ENCODE measurements around the gene HES4.
"Not testable (repeated sequence)": the region's sequence is repeated elsewhere in the genome, so short reads cannot be mapped to it uniquely, and the experiment has no call there.

The HES4 gene

DNA sequence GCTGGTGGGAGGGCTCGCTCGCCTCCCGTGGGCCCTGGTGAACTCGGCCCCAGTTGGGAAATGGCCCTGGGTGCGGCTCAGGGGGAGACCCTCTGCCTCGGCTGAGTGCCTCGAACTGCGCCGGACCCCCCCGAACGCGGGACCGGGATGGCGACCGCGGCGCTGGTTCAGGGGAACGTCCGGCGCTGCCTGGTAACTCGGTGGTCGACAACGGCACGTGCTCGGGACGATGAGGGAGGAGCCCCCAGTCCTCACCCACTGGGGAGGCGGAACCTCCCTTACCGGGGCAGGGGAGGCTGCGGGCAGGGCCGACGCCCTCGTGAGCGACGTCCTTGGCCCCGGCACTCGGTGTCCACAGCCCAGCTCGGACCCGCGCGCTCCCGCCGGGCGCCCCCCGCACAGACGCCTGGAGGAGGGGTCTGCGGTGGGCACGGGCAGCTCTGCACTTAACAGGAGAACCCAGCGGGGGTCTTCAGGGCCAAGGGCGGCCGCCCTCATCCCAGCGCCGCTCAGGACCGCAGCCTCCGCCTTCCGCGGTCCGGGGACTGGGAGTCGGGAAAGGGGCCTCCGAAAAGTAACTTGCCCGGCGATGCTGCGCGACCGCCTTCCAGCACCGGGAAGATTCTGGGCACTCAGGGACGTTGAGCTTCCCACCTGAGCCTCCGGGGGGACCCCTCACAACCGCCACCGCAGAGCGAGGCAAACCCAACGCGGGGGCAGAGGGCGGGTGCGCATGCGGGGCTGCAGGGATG, 1.7 kb downstream of the HES4 start:
- no peak for DNase-seq

DNA sequence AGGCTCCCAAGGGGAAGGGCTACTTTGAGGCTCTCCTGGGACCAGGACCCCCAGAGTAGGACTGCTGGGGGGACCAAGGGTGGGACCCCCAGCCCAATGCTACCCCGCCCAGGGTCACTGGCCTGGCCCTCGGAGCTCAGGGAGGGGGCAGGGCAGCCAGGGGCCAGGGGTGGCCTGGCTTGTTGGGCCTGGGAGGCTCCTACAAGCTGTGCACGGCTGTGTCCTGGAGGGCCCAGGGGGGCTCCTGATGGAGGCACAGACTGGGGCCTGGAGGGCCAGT, 2.2 kb downstream of the HES4 start:
- DNase-seq: no peak

DNA sequence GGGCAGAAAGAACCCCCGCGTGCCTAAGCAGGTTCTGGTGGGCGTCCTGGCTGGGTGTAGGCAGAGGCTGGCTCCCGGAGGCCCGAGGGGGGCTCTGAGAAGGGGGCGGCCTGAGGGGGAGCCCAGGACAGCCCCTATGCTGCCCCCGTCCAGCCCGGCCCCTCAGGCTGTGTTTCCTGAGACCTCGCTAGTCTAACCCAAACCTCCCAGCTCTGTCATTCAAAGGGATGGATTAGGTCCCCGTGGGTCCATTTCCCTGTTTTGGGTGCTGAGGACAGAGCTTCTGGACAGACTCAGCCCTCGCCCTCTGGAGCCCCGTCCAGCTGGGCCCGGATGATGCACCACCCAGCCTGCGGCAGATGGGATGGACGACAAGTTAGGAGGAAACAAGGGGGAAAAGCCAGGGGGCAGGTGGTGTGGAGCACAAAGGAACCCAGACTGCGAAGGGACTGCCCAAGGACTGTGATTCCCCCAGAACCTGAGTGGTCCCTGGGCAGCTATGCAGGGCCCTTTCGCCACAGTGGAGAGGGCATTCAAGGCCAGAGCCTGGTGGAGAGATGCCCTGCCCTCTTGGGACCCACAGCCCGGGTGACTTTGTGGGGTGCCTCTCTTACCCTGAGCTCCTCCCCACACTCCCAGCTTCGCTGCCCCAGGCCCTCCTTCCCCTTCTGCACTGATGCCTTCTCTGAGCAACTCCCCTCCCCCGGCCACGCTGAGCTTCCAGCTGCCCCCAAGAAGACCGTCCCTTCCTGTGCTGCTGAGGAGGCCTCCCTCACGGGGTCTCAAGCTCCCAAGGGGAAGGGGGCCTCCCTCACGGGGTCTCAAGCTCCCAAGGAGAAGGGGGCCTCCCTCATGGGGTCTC, 2.8 kb downstream of the HES4 start:
- no peak for DNase-seq

DNA sequence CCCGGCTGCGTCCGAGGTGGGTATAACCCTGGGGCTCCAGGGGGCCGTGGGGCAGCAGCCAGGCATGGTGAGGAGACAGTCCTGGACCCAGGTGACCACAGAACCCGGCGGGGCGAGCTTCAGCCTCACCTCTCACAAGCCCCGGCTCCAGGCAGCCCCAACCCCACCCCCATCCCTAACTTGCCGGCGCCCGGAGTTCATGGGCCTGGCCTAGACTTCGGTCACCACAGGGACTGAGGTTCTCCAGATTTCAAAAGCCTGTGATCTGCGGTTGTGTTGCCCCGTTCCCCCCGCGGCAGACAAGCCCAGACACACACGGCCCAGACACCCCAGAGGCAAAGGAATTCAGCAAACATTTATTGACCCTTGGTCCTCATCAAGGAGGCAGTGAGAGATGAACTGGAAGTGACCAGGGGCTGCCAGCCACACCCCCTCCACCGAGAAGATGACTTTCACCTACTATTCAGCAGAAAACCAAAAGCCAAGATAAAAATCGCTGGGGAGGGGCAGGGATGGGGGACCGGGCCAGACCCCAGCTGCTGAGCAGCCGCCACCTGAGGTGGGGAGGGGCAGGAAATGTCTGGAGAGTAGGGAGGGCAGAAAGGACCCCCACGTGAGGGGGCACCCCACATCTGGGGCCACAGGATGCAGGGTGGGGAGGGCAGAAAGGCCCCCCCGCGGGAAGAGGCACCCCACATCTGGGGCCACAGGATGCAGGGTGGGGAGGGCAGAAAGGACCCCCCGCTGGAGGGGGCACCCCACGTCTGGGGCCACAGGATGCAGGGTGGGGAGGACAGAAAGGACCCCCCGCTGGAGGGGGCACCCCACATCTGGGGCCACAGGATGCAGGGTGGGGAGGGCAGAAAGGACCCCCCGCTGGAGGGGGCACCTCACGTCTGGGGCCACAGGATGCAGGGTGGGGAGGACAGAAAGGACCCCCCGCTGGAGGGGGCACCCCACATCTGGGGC, 3.9 kb downstream of the HES4 start:
- no peak for DNase-seq

DNA sequence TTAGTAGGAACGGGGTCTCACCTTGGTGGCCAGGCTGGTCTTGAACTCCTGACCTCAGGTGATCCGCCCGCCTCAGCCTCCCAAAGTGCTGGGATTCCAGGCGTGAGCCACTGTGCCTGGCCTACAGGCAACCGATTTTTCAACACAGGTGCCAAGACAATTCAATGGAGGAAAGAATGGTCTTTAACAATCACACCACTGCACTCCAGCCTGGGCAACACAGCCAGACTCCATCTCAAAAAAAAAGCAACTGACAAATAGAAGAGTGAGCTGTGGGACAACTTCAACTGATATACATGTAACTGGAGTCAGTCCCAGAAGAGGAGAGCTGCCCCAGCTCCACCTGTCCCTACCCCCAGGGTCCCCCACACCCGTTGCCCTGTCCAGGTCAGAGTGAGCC, 5.4 kb downstream of the HES4 start:
- not testable (repeated sequence) for DNase-seq

DNA sequence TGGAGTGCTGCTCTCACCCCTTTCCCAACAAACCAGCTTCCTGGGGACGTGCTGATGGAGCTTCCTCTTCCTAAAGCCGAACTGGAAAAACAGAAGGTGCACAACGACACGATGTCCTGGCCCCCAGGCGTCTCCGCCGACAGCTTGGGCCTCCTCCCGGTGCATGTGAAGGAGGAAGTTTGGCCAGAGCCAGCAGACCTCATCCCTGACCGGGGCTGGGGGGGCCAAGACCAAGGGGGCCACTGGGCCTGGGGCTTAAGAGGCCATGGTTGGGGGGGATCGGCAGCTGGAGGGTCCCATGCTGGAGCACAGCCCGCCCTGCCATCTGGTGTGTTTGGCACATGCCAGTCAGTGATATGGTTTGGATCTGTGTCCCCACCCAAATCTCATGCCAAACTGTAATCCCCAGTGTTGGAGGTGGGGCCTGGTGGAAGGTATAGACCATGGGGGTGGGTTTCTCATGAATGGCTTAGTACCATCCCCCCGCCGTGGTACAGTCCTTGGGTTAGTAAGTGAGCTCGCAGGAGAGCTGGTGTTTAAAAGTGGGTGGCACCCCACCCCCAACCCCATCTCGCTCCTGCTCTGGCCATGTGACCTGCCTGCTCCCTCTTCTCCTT, 6.4 kb downstream of the HES4 start:
- no peak for DNase-seq

DNA sequence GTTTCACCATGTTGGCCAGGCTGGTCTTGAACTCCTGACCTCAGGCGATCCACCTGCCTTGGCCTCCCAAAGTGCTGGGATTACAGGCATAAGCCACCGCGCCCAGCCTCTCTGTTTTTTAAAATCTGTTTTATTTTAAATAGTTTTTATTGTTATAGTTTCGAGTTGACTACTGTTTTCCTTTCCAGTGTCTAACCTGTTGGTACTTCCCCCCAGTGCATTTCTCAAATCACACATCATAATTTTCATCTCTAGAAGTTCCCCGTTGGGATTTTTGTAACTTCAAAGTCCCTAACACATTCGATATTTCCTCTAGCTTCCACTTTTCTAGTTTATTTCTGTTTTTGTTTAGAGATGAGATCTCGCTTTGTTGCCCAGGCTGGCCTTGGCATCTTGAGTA, 7.5 kb downstream of the HES4 start:
- DNase-seq: no peak

DNA sequence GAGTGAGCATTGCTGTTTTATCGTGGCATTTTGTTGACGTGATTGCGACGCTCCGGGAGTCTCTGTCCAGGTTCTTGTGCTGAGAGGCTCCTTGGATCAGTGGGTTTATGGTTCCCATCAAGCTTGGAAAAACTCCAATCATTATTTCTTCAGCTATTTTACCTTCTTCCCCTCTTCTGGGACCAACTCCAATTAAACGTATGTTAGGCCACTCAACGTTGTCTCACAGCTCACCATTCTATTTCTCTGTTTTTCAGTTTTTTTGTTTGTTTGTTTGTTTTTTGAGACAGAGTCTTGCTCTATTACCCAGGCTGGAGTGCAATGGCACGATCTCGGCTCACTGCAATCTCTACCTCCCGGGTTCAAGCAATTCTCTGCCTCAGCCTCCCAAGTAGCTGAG, 8.0 kb downstream of the HES4 start:
- DNase-seq: no peak

DNA sequence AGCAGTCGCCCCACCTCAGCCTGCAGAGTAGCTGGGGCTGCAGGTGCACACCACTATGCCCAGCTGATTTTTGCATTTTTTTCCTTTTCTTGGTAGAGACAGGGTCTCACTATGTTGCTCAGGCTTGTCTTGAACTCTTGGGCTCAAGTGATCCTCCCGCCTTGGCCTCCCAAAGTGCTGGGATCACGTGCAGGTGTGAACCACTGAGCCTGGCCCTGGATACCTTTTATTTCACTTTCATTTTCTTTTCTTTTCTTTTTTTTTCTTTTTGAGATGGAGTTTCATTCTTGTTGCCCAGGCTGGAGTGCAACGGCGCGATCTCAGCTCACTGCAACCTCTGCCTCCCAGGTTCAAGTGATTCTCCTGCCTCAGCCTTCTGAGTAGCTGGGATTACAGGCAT, 8.6 kb downstream of the HES4 start:
- not testable (repeated sequence) for DNase-seq

DNA sequence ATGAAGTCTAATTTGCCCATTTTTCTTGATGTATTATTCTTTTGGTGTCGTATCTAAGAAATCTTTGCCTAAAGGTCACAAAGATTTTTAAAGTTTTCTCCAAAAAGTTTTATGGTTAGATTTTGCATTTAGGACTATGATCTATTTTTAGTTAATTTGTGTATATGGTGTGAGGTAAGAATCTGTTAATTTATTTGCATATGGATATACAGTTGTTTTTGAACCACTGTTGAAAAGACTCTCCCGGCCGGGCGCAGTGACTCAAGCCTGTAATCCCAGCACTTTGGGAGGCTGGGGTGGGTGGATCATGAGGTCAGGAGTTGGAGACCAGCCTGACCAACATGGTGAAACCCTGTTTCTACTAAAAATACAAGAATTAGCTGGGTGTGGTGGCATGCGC, 11.8 kb downstream of the HES4 start:
- not testable (repeated sequence) for DNase-seq

DNA sequence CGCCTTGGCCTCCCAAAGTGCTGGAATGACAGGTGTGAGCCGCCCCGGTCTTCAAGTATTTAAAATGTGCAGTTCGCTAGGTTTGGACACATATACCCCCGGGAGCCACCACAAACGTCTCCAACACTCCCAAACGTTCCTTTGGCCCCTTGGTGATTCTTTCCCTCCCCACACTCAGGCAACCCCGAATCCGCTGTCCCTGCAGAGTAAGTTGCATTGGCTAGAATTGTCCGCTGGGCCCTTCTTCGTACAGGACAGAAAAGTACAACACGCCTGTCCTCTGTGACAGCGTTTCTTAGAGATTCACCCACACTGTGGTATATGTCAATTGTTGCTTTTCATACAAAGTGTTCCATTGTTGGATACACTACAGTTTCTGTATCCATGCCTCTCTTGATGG, 14.8 kb downstream of the HES4 start:
- no peak for DNase-seq

DNA sequence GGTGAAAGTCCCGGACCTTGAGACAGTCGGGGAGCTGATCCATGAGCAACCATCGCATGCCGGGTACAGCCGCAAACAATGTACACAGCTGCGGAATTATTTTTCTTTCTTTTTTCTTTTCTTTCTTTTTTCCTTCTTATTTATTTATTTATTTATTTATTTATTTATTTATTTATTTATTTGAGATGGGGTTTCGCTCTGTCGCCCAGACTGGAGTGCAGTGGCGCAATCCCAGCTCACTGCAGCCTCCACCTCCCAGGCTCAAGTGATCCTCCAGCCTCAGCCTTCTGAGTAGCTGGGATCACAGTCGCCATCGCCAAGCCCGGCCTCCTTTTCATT, 15.5 kb downstream of the HES4 start:
- DNase-seq: no peak

DNA sequence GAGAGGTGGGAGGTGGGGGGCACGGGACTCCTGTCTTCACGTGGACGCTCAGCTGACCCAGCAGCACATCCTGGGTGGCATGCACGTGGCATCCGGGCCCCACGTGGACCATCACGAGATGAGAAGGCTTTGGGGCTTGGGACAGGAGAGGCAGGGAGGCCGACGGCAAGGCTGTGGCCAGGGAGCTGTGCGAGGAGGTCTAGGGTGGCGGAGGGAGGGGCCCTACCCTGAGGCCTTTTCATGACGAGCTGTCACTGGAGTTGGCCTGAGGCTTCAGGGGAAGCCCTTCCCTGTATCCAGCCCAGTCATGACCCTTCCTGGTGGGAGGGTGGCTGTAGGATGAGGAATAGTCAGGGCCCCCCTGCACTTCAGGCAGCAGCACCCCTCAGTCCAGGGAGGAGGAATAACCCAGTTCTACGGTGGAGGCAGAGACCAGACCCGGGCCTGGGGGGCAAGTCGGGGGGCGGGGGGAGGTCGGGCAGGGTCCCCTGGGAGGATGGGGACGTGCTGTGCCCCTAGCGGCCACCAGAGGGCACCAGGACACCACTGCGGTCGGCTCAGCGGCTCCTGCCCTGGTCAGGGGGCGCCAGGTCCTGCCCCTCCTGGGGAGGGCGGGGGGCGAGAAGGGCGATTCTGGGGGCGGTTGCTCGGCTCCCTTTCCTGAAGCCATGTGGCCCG, 16.0 kb downstream of the HES4 start:
- DNase-seq: peak; percentile 73 to 74

DNA sequence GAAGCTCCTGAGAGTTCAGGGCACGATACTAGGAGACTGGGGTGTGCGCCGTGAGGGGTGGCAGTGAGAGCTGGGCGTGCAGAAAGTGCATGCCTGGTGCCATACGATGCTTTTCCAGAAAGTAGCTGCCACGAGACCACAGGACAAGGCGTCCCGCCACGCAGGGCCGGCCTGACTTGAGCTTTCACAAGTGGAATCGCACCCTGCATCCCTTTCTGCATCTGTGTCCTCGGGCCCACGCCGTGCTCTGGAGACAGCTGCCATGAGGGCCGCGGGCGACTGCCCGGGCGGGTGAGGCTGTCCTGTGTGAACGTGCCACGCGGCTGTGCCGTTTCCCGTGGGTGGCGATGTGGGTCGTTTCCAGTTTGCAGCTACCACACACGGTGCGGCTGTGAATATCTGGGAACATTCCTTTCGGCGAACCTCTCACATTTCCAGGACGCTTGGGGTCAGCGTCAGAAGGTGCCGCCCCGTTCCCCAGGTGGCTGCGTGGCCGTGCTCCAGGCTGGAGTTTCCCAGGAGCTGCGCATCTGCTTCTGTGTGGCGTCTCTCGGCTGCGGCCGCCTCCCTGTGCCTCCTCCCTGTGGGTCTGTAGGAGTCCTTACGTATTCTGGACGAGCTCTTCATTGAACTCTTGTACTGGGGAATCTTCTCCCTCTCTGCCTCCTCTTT, 17.0 kb downstream of the HES4 start:
- DNase-seq: no peak

DNA sequence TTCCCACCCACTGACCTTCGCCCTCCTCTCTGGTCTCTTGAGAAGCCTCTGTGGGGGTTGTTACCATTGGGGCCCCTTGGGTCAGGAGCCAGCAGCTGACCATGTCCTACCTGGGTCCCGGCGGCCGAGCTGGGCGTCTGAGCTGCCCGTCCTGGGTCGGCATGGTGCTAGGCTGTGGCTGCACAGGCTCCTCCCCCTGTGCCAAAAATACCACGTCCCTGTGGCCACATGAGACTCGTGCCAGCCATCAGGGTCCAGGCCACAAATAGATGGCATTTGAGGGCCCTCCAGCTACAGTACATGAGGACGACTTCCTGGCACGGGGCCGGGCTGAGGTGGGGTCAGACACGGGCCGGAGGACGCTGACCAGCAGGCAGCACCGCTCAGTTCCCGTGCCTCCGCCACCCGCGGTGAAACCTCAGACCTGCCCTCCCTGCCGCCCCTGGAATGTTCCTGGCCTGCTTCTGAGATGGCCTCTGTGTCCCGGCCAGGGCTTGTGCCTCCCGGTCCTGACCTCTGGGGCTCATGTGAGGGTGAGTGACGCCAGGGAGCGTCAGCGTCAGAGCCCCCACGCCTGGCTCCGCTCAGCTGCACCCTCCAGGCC, 17.8 kb downstream of the HES4 start, which contains the start of gene PERM1:
TSS of gene PERM1 (minus strand) at position 139 of the 604 bp plus-strand sequence. CDS start 1,064 bp downstream, outside the sequence.
- no peak for DNase-seq

DNA sequence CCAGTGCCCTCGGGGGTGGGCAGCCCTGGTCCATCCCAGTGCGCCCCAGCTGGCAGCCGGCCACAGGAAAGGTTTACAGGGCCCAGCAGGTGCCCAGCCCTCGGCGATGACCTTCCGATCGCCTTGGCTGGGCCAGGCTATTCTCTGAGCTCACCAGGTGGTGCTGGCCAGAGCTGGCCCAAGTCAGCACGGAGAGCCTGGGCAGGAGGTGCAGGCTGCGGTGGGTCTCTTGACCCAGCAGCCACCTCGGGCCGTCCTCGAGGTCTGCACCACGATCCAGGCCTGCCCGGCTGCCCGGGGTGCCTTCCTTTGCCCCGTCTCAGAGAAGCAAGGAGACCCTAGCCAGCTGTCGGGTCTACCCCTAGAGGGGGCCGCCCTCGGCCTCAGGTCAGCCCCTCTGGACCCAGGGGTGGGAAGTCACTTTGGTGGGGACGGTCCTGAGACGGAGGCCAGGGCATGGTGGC, 18.4 kb downstream of the HES4 start:
- no peak for DNase-seq

DNA sequence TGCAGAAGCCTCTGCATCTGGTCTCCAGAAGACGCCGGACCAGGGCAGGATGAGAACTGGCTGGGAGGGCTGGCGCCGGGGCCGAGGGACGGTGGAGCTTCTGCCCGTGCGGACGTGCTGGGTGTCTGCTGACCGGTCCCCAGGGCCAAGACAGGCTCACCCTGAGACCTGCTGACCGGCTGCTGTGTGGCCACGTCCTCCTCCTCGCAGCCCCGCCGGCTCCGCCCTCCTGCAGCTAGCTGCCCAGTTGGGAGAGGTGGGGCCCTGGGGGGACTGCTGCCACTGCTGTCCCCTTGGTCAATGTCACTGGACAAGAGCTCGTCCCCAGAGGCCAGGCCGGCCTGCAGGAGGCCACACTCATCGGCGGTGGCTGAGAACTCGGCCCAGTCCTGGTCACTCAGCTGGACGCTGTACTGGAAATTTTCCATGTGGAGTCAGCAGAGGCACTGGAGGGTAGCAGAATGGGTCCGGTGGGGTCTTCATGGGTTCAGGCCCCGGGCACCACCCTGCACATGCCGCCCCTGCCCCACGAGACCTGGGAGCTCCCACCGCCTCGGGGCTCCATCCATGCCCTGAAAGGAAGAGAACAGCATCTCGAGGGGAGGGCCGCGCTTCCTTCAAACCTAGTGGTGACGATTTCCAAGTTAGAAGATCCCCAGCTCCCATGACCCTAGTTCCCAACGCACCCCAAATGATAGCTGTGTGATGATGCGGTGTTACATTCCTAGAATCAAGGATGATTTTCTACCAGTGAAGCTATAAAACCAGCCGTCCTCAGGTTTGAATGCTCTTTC, 19.1 kb downstream of the HES4 start:
- DNase-seq: no peak

DNA sequence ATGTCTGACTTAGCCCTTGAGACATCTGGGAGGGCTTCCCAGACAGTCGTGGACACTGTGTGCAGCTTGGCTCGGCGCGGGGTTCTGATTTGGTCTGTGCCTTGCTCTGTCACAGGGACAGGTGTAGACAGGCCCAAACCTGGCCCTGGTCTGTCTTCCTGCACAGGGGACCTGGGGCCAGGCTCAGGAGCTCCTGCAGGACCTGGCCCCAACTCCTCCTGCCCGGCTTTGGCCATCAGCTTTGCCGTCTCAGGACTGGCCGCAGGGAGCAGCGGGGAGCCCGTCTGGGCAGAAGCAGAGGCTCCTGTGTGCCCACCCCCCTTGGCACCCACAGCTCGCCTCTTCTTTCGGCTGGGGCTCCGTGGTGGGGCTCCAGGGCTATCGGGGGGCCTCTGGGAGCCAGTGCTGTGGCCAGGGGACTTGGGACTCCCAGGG, 19.7 kb downstream of the HES4 start:
- no peak for DNase-seq

DNA sequence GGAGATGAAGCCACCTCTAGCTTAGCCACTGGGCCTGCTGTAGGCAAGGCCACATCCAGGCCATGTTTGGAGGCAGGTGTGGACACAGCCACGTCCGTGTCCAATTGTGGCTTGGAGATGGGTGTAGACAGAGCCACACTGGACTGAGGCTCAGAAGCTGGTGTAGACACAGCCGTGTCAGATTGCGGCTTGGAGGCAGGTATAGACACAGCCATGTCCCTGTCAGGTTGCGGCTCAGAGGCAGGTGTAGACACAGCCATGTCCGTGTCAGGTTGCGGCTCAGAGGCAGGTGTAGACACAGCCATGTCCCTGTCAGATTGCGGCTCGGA, 20.2 kb downstream of the HES4 start:
- DNase-seq: no peak

Data from stimulated activated CD4-positive, alpha-beta T cell treated with anti-CD3 and anti-CD28 coated beads, Interleukin-2, amount 100 ng/mL, for 24 hours (primary cell).